HEK293 (cell line): ENCODE measurements around the gene IZUMO1.

Source experiments
- REPIN1 ChIP-seq: fragments of 450-650 bp; formaldehyde crosslinking; IDR thresholded peaks from 2 replicates; pipeline ENCODE4 v1.5.1; 2017; ENCODE audit warnings: missing biosample characterization, missing genetic modification characterization, low read depth
- ZBTB1 ChIP-seq: fragments of 450-650 bp; formaldehyde crosslinking; IDR thresholded peaks from 2 replicates; pipeline ENCODE4 v1.5.1; 2016; ENCODE audit warnings: missing biosample characterization, missing genetic modification characterization
- ZNF274 ChIP-seq, 2 experiments: fragments of 200-500 bp in 1 of 2; fragments of 450-650 bp in 1 of 2; sonication (Bioruptor generic) in 1 of 2; formaldehyde crosslinking in 1 of 2; IDR thresholded peaks; 2 replicates each; pipeline versions ENCODE4 v1.5.1 to v1.6.1; 2014 to 2016; ENCODE audit warnings: borderline replicate concordance in 1 of 2, inconsistent platforms in 1 of 2, low read length in 1 of 2, missing biosample characterization in 1 of 2, missing genetic modification characterization in 1 of 2
- ZNF623 ChIP-seq: fragments of 450-650 bp; formaldehyde crosslinking; IDR thresholded peaks from 2 replicates; pipeline ENCODE4 v1.5.1; 2016; ENCODE audit warnings: missing biosample characterization, missing genetic modification characterization
- ZNF777 ChIP-seq: fragments of 450-650 bp; formaldehyde crosslinking; IDR thresholded peaks from 2 replicates; pipeline ENCODE4 v1.5.1; 2017; ENCODE audit warnings: missing biosample characterization, missing genetic modification characterization, borderline replicate concordance
- TF ChIP-seq, protein P1 (sequence below): fragments of 450-650 bp; formaldehyde crosslinking; IDR thresholded peaks from 2 replicates; pipeline ENCODE4 v1.5.1; 2016; ENCODE audit warnings: missing biosample characterization, missing genetic modification characterization

DNA sequence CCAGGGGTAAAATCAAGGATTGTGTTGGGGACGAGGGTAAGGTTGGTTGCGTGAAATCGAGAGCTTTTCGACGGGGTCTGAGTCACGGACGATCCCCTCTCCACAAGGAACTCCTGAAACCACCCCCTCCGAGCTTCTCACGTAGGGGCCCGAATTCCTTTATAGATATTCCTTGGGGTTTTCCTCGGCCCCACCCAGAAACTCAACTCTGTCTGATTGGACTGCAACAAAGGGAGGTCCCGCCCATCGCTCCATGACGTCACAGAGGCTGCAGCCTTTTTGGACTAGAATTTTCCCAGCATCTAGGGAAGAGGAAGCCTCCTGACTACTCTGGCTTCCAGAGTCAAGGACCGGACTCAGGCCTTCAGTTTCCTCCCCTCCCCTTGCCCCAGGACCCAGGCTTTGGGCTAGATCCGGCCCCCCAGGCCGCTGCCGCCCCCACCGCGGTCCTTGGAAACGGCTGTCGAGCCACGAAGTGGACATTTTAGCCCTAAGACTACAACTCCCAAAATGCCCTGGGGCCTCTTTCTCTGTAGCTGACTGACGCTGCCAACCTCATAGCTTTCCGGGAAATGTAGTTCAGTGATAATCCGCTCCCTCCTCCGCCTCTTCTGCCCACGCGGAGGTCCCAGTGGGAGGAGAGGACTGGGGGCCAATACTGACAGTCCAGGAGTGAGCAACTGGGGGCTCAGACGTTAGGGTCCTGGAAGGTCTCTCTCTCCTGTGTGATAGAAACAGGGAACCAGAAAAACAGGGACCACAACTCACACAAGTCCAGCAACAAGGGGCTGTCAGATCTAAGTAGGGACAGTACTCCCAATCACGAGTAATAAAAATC lies at the start of gene IZUMO1:
- TF ChIP-seq ZBTB1 (tag by site-specific recombination) (no peak), ZNF274 (IDR thresholded peaks at IDR 0.05; ENCODE audit: low read length) (no peak), ZNF274 (tag by site-specific recombination; IDR thresholded peaks at IDR 0.05; ENCODE audit: borderline replicate concordance) (no peak), ZNF777 (0 out of 2 replicates have a peak, but pooled peaks have one; percentile 51), ZNF623 (no peak), REPIN1 (tag by site-specific recombination) (no peak)
- TF ChIP-seq, protein P1, sequence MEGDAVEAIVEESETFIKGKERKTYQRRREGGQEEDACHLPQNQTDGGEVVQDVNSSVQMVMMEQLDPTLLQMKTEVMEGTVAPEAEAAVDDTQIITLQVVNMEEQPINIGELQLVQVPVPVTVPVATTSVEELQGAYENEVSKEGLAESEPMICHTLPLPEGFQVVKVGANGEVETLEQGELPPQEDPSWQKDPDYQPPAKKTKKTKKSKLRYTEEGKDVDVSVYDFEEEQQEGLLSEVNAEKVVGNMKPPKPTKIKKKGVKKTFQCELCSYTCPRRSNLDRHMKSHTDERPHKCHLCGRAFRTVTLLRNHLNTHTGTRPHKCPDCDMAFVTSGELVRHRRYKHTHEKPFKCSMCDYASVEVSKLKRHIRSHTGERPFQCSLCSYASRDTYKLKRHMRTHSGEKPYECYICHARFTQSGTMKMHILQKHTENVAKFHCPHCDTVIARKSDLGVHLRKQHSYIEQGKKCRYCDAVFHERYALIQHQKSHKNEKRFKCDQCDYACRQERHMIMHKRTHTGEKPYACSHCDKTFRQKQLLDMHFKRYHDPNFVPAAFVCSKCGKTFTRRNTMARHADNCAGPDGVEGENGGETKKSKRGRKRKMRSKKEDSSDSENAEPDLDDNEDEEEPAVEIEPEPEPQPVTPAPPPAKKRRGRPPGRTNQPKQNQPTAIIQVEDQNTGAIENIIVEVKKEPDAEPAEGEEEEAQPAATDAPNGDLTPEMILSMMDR (tag by site-specific recombination), result no peak
